ENCODE measurements around the gene DAG1.

Gene DAG1

GRCh38 chr3:49518441-49518840 lies 48.4 kb downstream of the DAG1 start:
- DNase-seq (ENCODE audit: low read depth): no peak

- no peak for DNase-seq (ENCODE audit: low read depth)
Measured at GRCh38 chr3:49519296-49519695, 49.2 kb downstream of the DAG1 start.

GRCh38 chr3:49519916-49520385 lies 49.9 kb downstream of the DAG1 start:
- DNase-seq (ENCODE audit: low read depth): no peak

GRCh38 chr3:49523756-49524747 lies 54.0 kb downstream of the DAG1 start:
- DNase-seq (ENCODE audit: low read depth): no peak

GRCh38 chr3:49529567-49529966 lies 59.5 kb downstream of the DAG1 start:
- DNase-seq (ENCODE audit: low read depth): no peak

GRCh38 chr3:49530231-49530630 lies 60.2 kb downstream of the DAG1 start:
- no peak for DNase-seq (ENCODE audit: low read depth)

- DNase-seq (ENCODE audit: low read depth): no peak
Measured at GRCh38 chr3:49530701-49531100, 60.6 kb downstream of the DAG1 start.

- DNase-seq (ENCODE audit: low read depth): no peak
Measured at GRCh38 chr3:49531218-49531617, 61.2 kb downstream of the DAG1 start.

GRCh38 chr3:49531715-49532114 lies 61.6 kb downstream of the DAG1 start:
- DNase-seq (ENCODE audit: low read depth): no peak

- no peak for DNase-seq (ENCODE audit: low read depth)
Measured at GRCh38 chr3:49533031-49533430, 63.0 kb downstream of the DAG1 start.

- no peak for DNase-seq (ENCODE audit: low read depth)
Measured at GRCh38 chr3:49533786-49534519, 63.9 kb downstream of the DAG1 start.

- no peak for DNase-seq (ENCODE audit: low read depth)
Measured at GRCh38 chr3:49534581-49535441, 64.7 kb downstream of the DAG1 start.

- no peak for DNase-seq (ENCODE audit: low read depth)
Measured at GRCh38 chr3:49535971-49536874, 66.2 kb downstream of the DAG1 start.

GRCh38 chr3:49536875-49537533 lies 66.9 kb downstream of the DAG1 start:
- DNase-seq (ENCODE audit: low read depth): no peak

- DNase-seq (ENCODE audit: low read depth): peak; percentile 89
Measured at GRCh38 chr3:49539659-49540560, 69.8 kb downstream of the DAG1 start.

- DNase-seq (ENCODE audit: low read depth): no peak
Measured at GRCh38 chr3:49552087-49552486, 82.0 kb downstream of the DAG1 start.

- DNase-seq (ENCODE audit: low read depth): no peak
Measured at GRCh38 chr3:49553324-49553691, 83.2 kb downstream of the DAG1 start.

- peak; percentile 74 for DNase-seq (ENCODE audit: low read depth)
Measured at GRCh38 chr3:49553692-49554632, 83.9 kb downstream of the DAG1 start, which contains the start of gene BSN. Gene BSN (plus strand): TSS chr3:49554477. CDS start chr3:49554603, 126 bp downstream.

All from GM04504 (cell line).